HEK293 (cell line): Measurements from ENCODE around the gene ITSN1.

Experiments
- CTCF ChIA-PET: fragments of 350-600 bp; formaldehyde crosslinking; extraction: SDS; loops from one replicate; lab custom pipeline; 2021; ENCODE audit warnings: antibody characterized with exemption; lab: Yijun Ruan, JAX
- POLR2A ChIA-PET: fragments of 300-600 bp; formaldehyde crosslinking; extraction: SDS; loops from one replicate; lab custom pipeline; 2020; ENCODE audit warnings: antibody characterized with exemption, inconsistent platforms; lab: Yijun Ruan, JAX
- H3K27ac ChIP-seq: fragments of 200-500 bp; sonication (Bioruptor generic); 2 replicates; pipeline ENCODE4 v1.5.1; 2014; ENCODE audit warnings: low read depth, low read length, control low read depth, inconsistent platforms; ENCODE audit errors: extremely low read depth
- H3K36me3 ChIP-seq, 2 experiments: fragments of 200-500 bp in 1 of 2; sonication (Bioruptor generic) in 1 of 2; 1 replicate in 1 of 2; 2 replicates in 1 of 2; pipeline ENCODE4 v1.5.1; 2014 to 2017; ENCODE audit warnings: inconsistent platforms in 2 of 2, low read length in 2 of 2; ENCODE audit not compliant: control insufficient read depth in 2 of 2, insufficient read depth in 1 of 2
- H3K4me1 ChIP-seq: fragments of 200-500 bp; sonication (Bioruptor generic); 2 replicates; pipeline ENCODE4 v1.5.1; 2014; ENCODE audit warnings: mild to moderate bottlenecking, low read length, inconsistent platforms; ENCODE audit not compliant: control insufficient read depth, insufficient read depth
- H3K4me3 ChIP-seq: 2 replicates; pipeline ENCODE4 v1.5.1; 2011; ENCODE audit warnings: low read depth, mild to moderate bottlenecking, control low read depth, low read length, moderate library complexity
- H3K9me3 ChIP-seq: fragments of 200-500 bp; sonication (Bioruptor generic); 2 replicates; pipeline ENCODE4 v1.5.1; 2014; ENCODE audit warnings: low read depth, low read length, inconsistent platforms; ENCODE audit not compliant: control insufficient read depth, insufficient read depth
- KLF10 ChIP-seq: fragments of 450-650 bp; IDR thresholded peaks from 2 replicates; pipeline ENCODE4 v1.5.1; 2018; ENCODE audit warnings: missing biosample characterization, mild to moderate bottlenecking, missing genetic modification characterization
- REST ChIP-seq: fragments of 450-650 bp; formaldehyde crosslinking; IDR thresholded peaks from 2 replicates; pipeline ENCODE4 v1.5.1; 2016; ENCODE audit warnings: missing biosample characterization, missing genetic modification characterization
- SALL2 ChIP-seq: fragments of 450-650 bp; formaldehyde crosslinking; IDR thresholded peaks from 2 replicates; pipeline ENCODE4 v1.5.0; 2017; ENCODE audit warnings: missing biosample characterization, mild to moderate bottlenecking, missing genetic modification characterization, borderline replicate concordance
- ZBTB17 ChIP-seq: fragments of 450-650 bp; formaldehyde crosslinking; IDR thresholded peaks from 2 replicates; pipeline ENCODE4 v1.5.1; 2016; ENCODE audit warnings: missing biosample characterization, missing genetic modification characterization
- ZBTB49 ChIP-seq: fragments of 450-650 bp; formaldehyde crosslinking; IDR thresholded peaks from 2 replicates; pipeline ENCODE4 v1.5.1; 2016; ENCODE audit warnings: missing biosample characterization, missing genetic modification characterization, low read depth
- ZEB2 ChIP-seq: fragments of 450-650 bp; formaldehyde crosslinking; IDR thresholded peaks from 2 replicates; pipeline ENCODE4 v1.5.1; 2016; ENCODE audit warnings: missing biosample characterization, missing genetic modification characterization
- ZNF26 ChIP-seq: fragments of 450-650 bp; formaldehyde crosslinking; IDR thresholded peaks from 2 replicates; pipeline ENCODE4 v1.5.1; 2016; ENCODE audit warnings: missing biosample characterization, missing genetic modification characterization
- ZNF280D ChIP-seq: fragments of 450-650 bp; formaldehyde crosslinking; IDR thresholded peaks from 2 replicates; pipeline ENCODE4 v1.5.1; 2016; ENCODE audit warnings: missing biosample characterization, missing genetic modification characterization
- ZNF391 ChIP-seq: fragments of 450-650 bp; formaldehyde crosslinking; IDR thresholded peaks from 2 replicates; pipeline ENCODE4 v1.5.1; 2016; ENCODE audit warnings: low read depth, missing biosample characterization, missing genetic modification characterization, borderline replicate concordance
- ZNF394 ChIP-seq: fragments of 450-650 bp; formaldehyde crosslinking; IDR thresholded peaks from 2 replicates; pipeline ENCODE4 v1.5.1; 2016; ENCODE audit warnings: missing biosample characterization, missing genetic modification characterization, mild to moderate bottlenecking, moderate library complexity, borderline replicate concordance
- ZNF529 ChIP-seq: fragments of 450-650 bp; formaldehyde crosslinking; IDR thresholded peaks from 2 replicates; pipeline ENCODE4 v1.5.1; 2017; ENCODE audit warnings: missing genetic modification characterization, missing biosample characterization; ENCODE audit not compliant: insufficient replicate concordance
- ZNF544 ChIP-seq: fragments of 450-650 bp; formaldehyde crosslinking; IDR thresholded peaks from 2 replicates; pipeline ENCODE4 v1.5.0; 2017; ENCODE audit warnings: missing biosample characterization, missing genetic modification characterization
- ZNF558 ChIP-seq: fragments of 450-650 bp; formaldehyde crosslinking; IDR thresholded peaks from 2 replicates; pipeline ENCODE4 v1.5.1; 2016; ENCODE audit warnings: missing biosample characterization, missing genetic modification characterization
- ZNF596 ChIP-seq: fragments of 450-650 bp; IDR thresholded peaks from 2 replicates; pipeline ENCODE4 v1.5.0; 2018; ENCODE audit warnings: missing biosample characterization, mild to moderate bottlenecking, missing genetic modification characterization, moderate library complexity
- ZNF621 ChIP-seq: fragments of 450-650 bp; formaldehyde crosslinking; IDR thresholded peaks from 2 replicates; pipeline ENCODE4 v1.5.1; 2017; ENCODE audit warnings: missing biosample characterization, missing genetic modification characterization
- ZNF645 ChIP-seq: fragments of 450-650 bp; formaldehyde crosslinking; IDR thresholded peaks from 2 replicates; pipeline ENCODE4; 2016; ENCODE audit warnings: missing biosample characterization, missing genetic modification characterization
- ZNF664 ChIP-seq: fragments of 450-650 bp; formaldehyde crosslinking; IDR thresholded peaks from 2 replicates; pipeline ENCODE4 v1.5.1; 2016; ENCODE audit warnings: missing biosample characterization, missing genetic modification characterization
- ZNF792 ChIP-seq: fragments of 450-650 bp; formaldehyde crosslinking; IDR thresholded peaks from 2 replicates; pipeline ENCODE4 v1.5.1; 2016; ENCODE audit warnings: missing biosample characterization, missing genetic modification characterization

ITSN1 gene

GRCh38 chr21:33751120-33751519 is 108.8 kb downstream of the ITSN1 start:
- no peak overlapping the region for H3K27ac ChIP-seq
- TF ChIP-seq KLF10 (tag by site-specific recombination) (no peak), ZNF792 (tag by site-specific recombination) (no peak), ZNF391 (tag by site-specific recombination) (no peak), ZNF664 (tag by site-specific recombination) (no peak), ZNF558 (tag by site-specific recombination) (no peak), SALL2 (tag by site-specific recombination) (no peak), ZBTB17 (tag by site-specific recombination) (no peak), ZNF394 (tag by site-specific recombination) (no peak), ZNF26 (no peak), REST (no peak), ZNF596 (tag by site-specific recombination) (no peak), ZEB2 (tag by site-specific recombination) (no peak), ZNF529 (tag by site-specific recombination) (no peak), ZNF645 (tag by site-specific recombination) (no peak), ZNF544 (no peak), ZNF621 (no peak), ZBTB49 (tag by site-specific recombination) (no peak), ZNF280D (tag by site-specific recombination) (no peak)
- TF ChIP-seq, all 188 proteins: peak for 0
- ChIA-PET POLR2A (interaction anchor here (0.5 kb wide), 1 partner anchor 12 kb away, joined by 3 read pairs; no protein-coding TSS in a partner anchor), CTCF (interaction anchor here (0.6 to 1.4 kb wide), 4 partner anchors 8 to 427 kb away, joined by 3 to 5 read pairs (median 4); partner anchors contain the start of gene IFNAR1)
- no peak overlapping the region for H3K4me3 ChIP-seq
- H3K36me3 ChIP-seq: no peaks in the 10 kb centered on the region; a peak in 2 of 3 replicates
- no peaks in the 10 kb centered on the region for H3K4me1 ChIP-seq
- no peaks in the 10 kb centered on the region for H3K9me3 ChIP-seq
